OCI-LY1 (cell line): ENCODE measurements around the gene HELT.

Experiments used
- H2AFZ ChIP-seq: fragments of 200-600 bp; sonication (generic), shearing (Covaris generic); 2 replicates; pipeline ENCODE4 v1.6.0; 2014; ENCODE audit warnings: antibody characterized with exemption, mild to moderate bottlenecking, low read length
- H3F3A ChIP-seq: fragments of 200-600 bp; sonication (generic), shearing (Covaris generic); 2 replicates; pipeline ENCODE4 v1.6.0; 2014; ENCODE audit warnings: mild to moderate bottlenecking, antibody characterized with exemption, low read length, moderate library complexity; ENCODE audit not compliant: insufficient read depth
- H3K27ac ChIP-seq: fragments of 200-600 bp; sonication (generic); 2 replicates; pipeline ENCODE4 v1.5.1; 2014; ENCODE audit warnings: low read length, mixed run types, mild to moderate bottlenecking, low read depth; ENCODE audit not compliant: poor library complexity, severe bottlenecking
- H3K27me3 ChIP-seq: fragments of 200-600 bp; sonication (generic); 2 replicates; pipeline ENCODE4 v1.6.0; 2014; ENCODE audit warnings: antibody characterized with exemption, mild to moderate bottlenecking, low read length, moderate library complexity; ENCODE audit not compliant: insufficient read depth
- H3K36me3 ChIP-seq: fragments of 200-600 bp; sonication (generic); 2 replicates; pipeline ENCODE4 v1.6.1; 2014; ENCODE audit warnings: mild to moderate bottlenecking, antibody characterized with exemption, low read length, moderate library complexity, mixed read lengths; ENCODE audit not compliant: insufficient read depth
- H3K4me1 ChIP-seq: fragments of 200-600 bp; sonication (generic); 2 replicates; pipeline ENCODE4 v1.5.1; 2014; ENCODE audit warnings: mild to moderate bottlenecking, low read length, moderate library complexity; ENCODE audit not compliant: insufficient read depth, severe bottlenecking
- H3K4me2 ChIP-seq: fragments of 200-600 bp; sonication (generic), shearing (Covaris generic); 2 replicates; pipeline ENCODE4 v1.6.1; 2014; ENCODE audit warnings: low read length
- H3K4me3 ChIP-seq: fragments of 200-600 bp; sonication (generic); 2 replicates; pipeline ENCODE4 v1.5.1; 2014; ENCODE audit warnings: low read length, low read depth, mild to moderate bottlenecking, mixed read lengths; ENCODE audit not compliant: poor library complexity, severe bottlenecking
- H3K79me2 ChIP-seq: fragments of 200-600 bp; shearing (Covaris generic); 2 replicates; pipeline ENCODE4 v1.6.1; 2016; ENCODE audit warnings: mixed run types, low read length, mixed read lengths; ENCODE audit not compliant: insufficient read depth
- H3K9ac ChIP-seq: fragments of 200-600 bp; sonication (generic), shearing (Covaris generic); 2 replicates; pipeline ENCODE4 v1.6.1; 2014; ENCODE audit warnings: mild to moderate bottlenecking, low read length, mixed read lengths
- H3K9me2 ChIP-seq: fragments of 200-600 bp; sonication (generic), shearing (Covaris generic); 2 replicates; pipeline ENCODE4 v1.6.1; 2014; ENCODE audit warnings: low read depth, mild to moderate bottlenecking, low read length, mixed read lengths
- H3K9me3 ChIP-seq: fragments of 200-600 bp; shearing (Covaris generic); 2 replicates; pipeline ENCODE4 v1.6.1; 2014; ENCODE audit warnings: low read length, mixed read lengths
- H4K20me1 ChIP-seq: fragments of 200-600 bp; sonication (generic), shearing (Covaris generic); 2 replicates; pipeline ENCODE4 v1.6.0; 2016; ENCODE audit warnings: mild to moderate bottlenecking, low read length; ENCODE audit not compliant: insufficient read depth
- CTCF ChIP-seq: fragments of 200-600 bp; sonication (generic), shearing (Covaris generic); IDR thresholded peaks from 2 replicates; pipeline ENCODE4 v1.5.1; 2017; ENCODE audit warnings: mild to moderate bottlenecking, antibody characterized with exemption, low read length, moderate library complexity, mixed read lengths
- EZH2 ChIP-seq: fragments of 200-600 bp; sonication (generic), shearing (Covaris generic); IDR thresholded peaks from 2 replicates; pipeline ENCODE4 v1.8.0; 2017; ENCODE audit warnings: borderline replicate concordance, mixed run types, mild to moderate bottlenecking, antibody characterized with exemption, low read length, moderate library complexity, mixed read lengths

The HELT gene

GRCh38 chr4:185016101-185016940 is 2.0 kb upstream of the HELT start:
- Histone ChIP-seq H3K9me2 (no peaks in the 10 kb centered on the region), H4K20me1 (no peaks in the 10 kb centered on the region), H3K9ac (no peak overlapping the region), H3K4me3 (no peak overlapping the region), H3K4me1 (no peaks in the 10 kb centered on the region), H3K4me2 (no peak overlapping the region), H3K27ac (no peak overlapping the region), H3F3A (no peaks in the 10 kb centered on the region), H3K27me3 (no peaks in the 10 kb centered on the region), H3K36me3 (no peaks in the 10 kb centered on the region), H2AFZ (no peak overlapping the region), H3K9me3 (no peaks in the 10 kb centered on the region), H3K79me2 (no peaks in the 10 kb centered on the region)
- TF ChIP-seq CTCF: no peak
- no peak for TF ChIP-seq EZH2

DNA sequence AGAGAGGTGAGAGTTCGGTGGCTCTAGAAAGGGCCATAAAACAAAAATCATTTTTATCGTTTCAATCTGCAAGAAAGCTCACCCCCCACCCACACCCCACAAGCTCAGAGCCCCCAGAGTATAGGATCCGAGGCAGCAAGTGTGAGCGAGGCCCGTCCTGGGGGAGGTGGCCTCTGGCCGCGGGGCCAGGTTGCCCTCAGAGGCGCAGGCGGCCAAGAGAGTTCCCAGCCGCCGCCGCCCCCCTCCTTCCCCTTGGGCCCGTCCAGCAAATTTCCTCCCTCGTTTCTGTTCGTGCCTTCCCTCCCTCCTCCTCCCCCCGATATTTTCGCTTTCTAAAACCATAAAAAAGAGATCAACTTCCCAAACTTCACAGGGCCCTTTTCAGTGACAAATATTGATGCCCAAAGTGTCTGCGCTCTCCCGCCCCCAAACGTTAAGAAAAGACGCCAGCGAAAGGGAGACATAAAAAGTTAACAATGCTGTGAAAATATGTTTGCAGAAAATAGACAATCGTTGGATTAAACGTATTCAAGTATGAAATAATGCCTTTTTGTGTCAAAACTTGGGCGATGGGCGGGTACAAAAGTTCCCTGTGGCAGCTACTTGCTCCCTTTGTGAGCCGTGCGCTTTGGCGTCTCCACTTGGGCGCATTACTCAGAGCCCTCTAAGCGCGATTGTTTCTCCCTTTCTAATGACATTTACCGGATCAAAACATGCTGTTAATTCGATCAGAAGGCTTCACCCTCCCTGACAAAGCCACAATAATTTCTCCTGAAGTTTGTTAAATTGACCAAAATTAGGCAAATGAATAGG is 1.1 kb upstream of the HELT start:
- Histone ChIP-seq H3K9me2 (no peaks in the 10 kb centered on the region), H2AFZ (no peak overlapping the region), H3K4me1 (no peaks in the 10 kb centered on the region)

More for the DNA sequence above, 1.1 kb upstream of the HELT start:
- Histone ChIP-seq H3K4me3 (no peak overlapping the region), H3K9ac (no peak overlapping the region), H3K9me3 (no peaks in the 10 kb centered on the region), H3K36me3 (no peaks in the 10 kb centered on the region), H3K27me3 (no peaks in the 10 kb centered on the region), H3K4me2 (no peak overlapping the region), H3K79me2 (no peaks in the 10 kb centered on the region), H3F3A (no peaks in the 10 kb centered on the region), H3K27ac (no peak overlapping the region), H4K20me1 (no peaks in the 10 kb centered on the region)
- TF ChIP-seq EZH2 (no peak), CTCF (no peak)
